ENCODE results near the gene BORCS6.

DNA sequence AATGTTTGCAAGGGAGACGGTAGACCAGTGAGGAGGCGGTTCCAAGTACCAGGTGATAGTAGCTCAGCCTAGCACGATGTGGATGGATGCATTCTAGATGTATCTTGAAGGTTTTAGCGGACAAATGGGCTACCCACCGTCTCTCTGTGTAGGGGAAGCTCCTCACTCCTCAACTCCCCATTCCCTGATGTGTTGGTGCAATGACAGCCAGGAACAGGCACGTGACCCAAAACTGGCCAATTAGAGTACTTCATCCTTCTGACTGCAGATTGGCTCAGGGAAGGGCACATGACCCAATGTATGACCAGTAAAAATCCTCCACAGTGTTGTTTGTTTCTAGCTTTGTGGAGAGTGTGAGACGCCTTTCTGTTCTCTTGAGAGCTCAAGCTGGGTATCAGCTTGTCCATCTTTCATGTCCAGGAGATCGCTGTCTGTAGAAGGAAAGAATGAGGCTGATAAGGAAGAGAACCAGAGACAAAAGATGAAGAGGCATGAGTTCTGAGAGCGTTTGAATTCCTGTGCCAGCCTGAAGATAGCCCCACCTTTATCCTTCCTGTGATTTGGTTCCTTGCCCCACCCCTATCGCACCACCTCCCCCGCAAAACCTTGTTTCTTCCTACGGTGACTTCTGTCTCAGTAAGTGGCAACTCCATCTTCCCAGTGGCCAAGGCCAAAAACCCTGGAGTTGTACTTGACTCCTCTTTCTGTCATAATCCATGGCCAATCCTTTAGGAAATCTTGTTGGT, 2.3 kb upstream of the BORCS6 start:
- no peak for TF ChIP-seq CTCF (IDR thresholded peaks at IDR 0.05)
- TF ChIP-seq POLR2A (IDR thresholded peaks at IDR 0.05) = peak; percentile 24
